Large intestine (tissue), 3 donors: Measurements from ENCODE around the gene WDR7. TPM values are rescaled to one million over a fixed set of nuclear protein-coding genes. Genes with fewer than 3 reads are reported as not detected.

Experiments
- DNase-seq, 2 donors: peaks; one replicate each; pipeline versions ENCODE4 v3.0.0 to v3.0.0-alpha.2; 2013
- H3K27ac ChIP-seq: one replicate; pipeline ENCODE4 v1.5.1; 2013; ENCODE audit warnings: low read length
- H3K27me3 ChIP-seq: 2 replicates; pipeline ENCODE4 v1.6.1; 2013; ENCODE audit warnings: low read length; ENCODE audit not compliant: control insufficient read depth, insufficient read depth
- H3K36me3 ChIP-seq: 2 replicates; pipeline ENCODE4 v1.6.1; 2013; ENCODE audit warnings: low read length; ENCODE audit not compliant: control insufficient read depth, insufficient read depth
- H3K4me1 ChIP-seq: one replicate; pipeline ENCODE4 v1.6.1; 2013; ENCODE audit warnings: low read length; ENCODE audit not compliant: control insufficient read depth, insufficient read depth
- H3K4me3 ChIP-seq: one replicate; pipeline ENCODE4 v1.5.1; 2013; ENCODE audit warnings: low read length
- H3K9me3 ChIP-seq: one replicate; pipeline ENCODE4 v1.6.1; 2013; ENCODE audit warnings: mild to moderate bottlenecking, low read depth, low read length, moderate library complexity; ENCODE audit not compliant: control insufficient read depth
- WGBS: methylation state at CpG from one replicate; pipeline ENCODE4 v1.1.5; 2013; ENCODE audit warnings: low lambda C conversion rate; ENCODE audit not compliant: insufficient coverage; 5-methylcytosine and 5-hydroxymethylcytosine counted together
- polyA plus RNA-seq: library from polyadenylated mRNA; unstranded; fragments of 120-200 nt; gene quantifications from one replicate; pipeline ENCODE4 v1.2.1, GENCODE V29; 2013

WDR7 gene
- polyA plus RNA-seq, 1 donor: 9.0 TPM

- H3K27me3 ChIP-seq: no peaks in the 10 kb centered on the region
- no peak for DNase-seq
- H3K4me3 ChIP-seq: no peak overlapping the region
- H3K4me1 ChIP-seq: no peaks in the 10 kb centered on the region
- no peaks in the 10 kb centered on the region for H3K9me3 ChIP-seq
- no peak overlapping the region for H3K27ac ChIP-seq
- H3K36me3 ChIP-seq: no peaks in the 10 kb centered on the region
- WGBS: no CpG with 5 or more reads among the region's 3 CpGs
These were observed 389.0 kb downstream of the WDR7 start for GRCh38 chr18:57040175-57040574.

GRCh38 chr18:57043241-57043640, 392.1 kb downstream of the WDR7 start:
- no CpG with 5 or more reads among the region's 3 CpGs for WGBS
- no peaks in the 10 kb centered on the region for H3K27me3 ChIP-seq
- no peak for DNase-seq
- no peak overlapping the region for H3K4me3 ChIP-seq
- H3K36me3 ChIP-seq: no peaks in the 10 kb centered on the region
- no peaks in the 10 kb centered on the region for H3K4me1 ChIP-seq
- H3K9me3 ChIP-seq: peaks cover 7% of the 10 kb centered on the region
- H3K27ac ChIP-seq: no peak overlapping the region

- Histone ChIP-seq H3K4me1 (peaks cover 26% of the 10 kb centered on the region), H3K27me3 (no peaks in the 10 kb centered on the region), H3K27ac (no peak overlapping the region), H3K36me3 (no peaks in the 10 kb centered on the region), H3K4me3 (no peak overlapping the region), H3K9me3 (peaks cover 7% of the 10 kb centered on the region)
- DNase-seq: no peak
- WGBS: no CpG with 5 or more reads among the region's 9 CpGs
These were observed 397.2 kb downstream of the WDR7 start for GRCh38 chr18:57048351-57048750.

GRCh38 chr18:57048859-57049258, 397.7 kb downstream of the WDR7 start:
- Histone ChIP-seq H3K4me1 (peaks cover 26% of the 10 kb centered on the region), H3K4me3 (no peak overlapping the region), H3K27me3 (no peaks in the 10 kb centered on the region), H3K9me3 (peaks cover 7% of the 10 kb centered on the region), H3K27ac (no peak overlapping the region), H3K36me3 (no peaks in the 10 kb centered on the region)
- WGBS: no CpG with 5 or more reads among the region's 9 CpGs
- DNase-seq: no peak

GRCh38 chr18:57050310-57050949, 399.3 kb downstream of the WDR7 start:
- peak overlapping the region; percentile 53 for H3K27ac ChIP-seq
- DNase-seq: peak; percentile 80 to 91
- WGBS: no CpG with 5 or more reads among the region's 6 CpGs
- no peaks in the 10 kb centered on the region for H3K27me3 ChIP-seq
- peaks cover 7% of the 10 kb centered on the region for H3K9me3 ChIP-seq
- no peaks in the 10 kb centered on the region for H3K36me3 ChIP-seq
- peaks cover 26% of the 10 kb centered on the region for H3K4me1 ChIP-seq
- no peak overlapping the region for H3K4me3 ChIP-seq

- Histone ChIP-seq H3K27ac (peak overlapping the region; percentile 53), H3K36me3 (no peaks in the 10 kb centered on the region), H3K27me3 (no peaks in the 10 kb centered on the region), H3K4me3 (no peak overlapping the region), H3K4me1 (peaks cover 26% of the 10 kb centered on the region), H3K9me3 (peaks cover 2% of the 10 kb centered on the region)
- no CpG with 5 or more reads among the region's 3 CpGs for WGBS
- DNase-seq: peak in 1 of 2 donors; percentile 16
These were observed 400.0 kb downstream of the WDR7 start for GRCh38 chr18:57051021-57051656.

GRCh38 chr18:57051657-57052044, 400.5 kb downstream of the WDR7 start:
- H3K4me1 ChIP-seq: peaks cover 26% of the 10 kb centered on the region
- peak overlapping the region; percentile 53 for H3K27ac ChIP-seq
- DNase-seq: peak; percentile 79 to 94
- WGBS: no CpG with 5 or more reads among the region's 4 CpGs
- no peak overlapping the region for H3K4me3 ChIP-seq
- H3K9me3 ChIP-seq: no peaks in the 10 kb centered on the region
- no peaks in the 10 kb centered on the region for H3K27me3 ChIP-seq
- no peaks in the 10 kb centered on the region for H3K36me3 ChIP-seq

- H3K9me3 ChIP-seq: no peaks in the 10 kb centered on the region
- peaks cover 26% of the 10 kb centered on the region for H3K4me1 ChIP-seq
- H3K4me3 ChIP-seq: no peak overlapping the region
- DNase-seq: no peak
- no peaks in the 10 kb centered on the region for H3K27me3 ChIP-seq
- H3K27ac ChIP-seq: no peak overlapping the region
- H3K36me3 ChIP-seq: no peaks in the 10 kb centered on the region
- WGBS: 74% methylated on average over 2 of the region's 4 CpGs
These were observed 401.0 kb downstream of the WDR7 start for GRCh38 chr18:57052173-57052572.

GRCh38 chr18:57052759-57053158, 401.6 kb downstream of the WDR7 start:
- Histone ChIP-seq H3K27me3 (no peaks in the 10 kb centered on the region), H3K27ac (no peak overlapping the region), H3K4me3 (no peak overlapping the region), H3K4me1 (peaks cover 26% of the 10 kb centered on the region), H3K36me3 (no peaks in the 10 kb centered on the region), H3K9me3 (no peaks in the 10 kb centered on the region)
- no CpG with 5 or more reads among the region's 5 CpGs for WGBS
- DNase-seq: peak in 1 of 2 donors; percentile 38

GRCh38 chr18:57054891-57055290, 403.7 kb downstream of the WDR7 start:
- Histone ChIP-seq H3K4me1 (peaks cover 26% of the 10 kb centered on the region), H3K27me3 (no peaks in the 10 kb centered on the region), H3K36me3 (no peaks in the 10 kb centered on the region)

GRCh38 chr18:57057890-57058289, 406.7 kb downstream of the WDR7 start:
- Histone ChIP-seq H3K9me3 (no peaks in the 10 kb centered on the region), H3K36me3 (no peaks in the 10 kb centered on the region), H3K27ac (no peak overlapping the region), H3K27me3 (no peaks in the 10 kb centered on the region), H3K4me1 (peaks cover 2% of the 10 kb centered on the region), H3K4me3 (no peak overlapping the region)
- no peak for DNase-seq
- WGBS: no CpG with 5 or more reads among the region's 6 CpGs

More at GRCh38 chr18:57054891-57055290, 403.7 kb downstream of the WDR7 start:
- H3K9me3 ChIP-seq: no peaks in the 10 kb centered on the region
- no CpG with 5 or more reads among the region's 3 CpGs for WGBS
- no peak overlapping the region for H3K4me3 ChIP-seq
- no peak for DNase-seq
- H3K27ac ChIP-seq: no peak overlapping the region
